GM21423 (cell line): ENCODE measurements around the gene CDC42BPA.
"Not testable (repeated sequence)": the region's sequence is repeated elsewhere in the genome, so short reads cannot be mapped to it uniquely, and the experiment has no call there.

Experiments
- ATAC-seq: cut with Tn5 transposase; IDR thresholded peaks from one replicate; pipeline ENCODE4 v1.9.1; 2021; ENCODE audit warnings: mild to moderate bottlenecking, moderate library complexity; ENCODE audit not compliant: unreplicated experiment

CDC42BPA gene

GRCh38 chr1:226973371-226973897, 344.9 kb downstream of the CDC42BPA start:
- ATAC-seq: no peak

GRCh38 chr1:226972931-226973330, 345.4 kb downstream of the CDC42BPA start:
- ATAC-seq: no peak

GRCh38 chr1:226971765-226972164, 346.5 kb downstream of the CDC42BPA start:
- no peak for ATAC-seq

GRCh38 chr1:226967665-226968064, 350.6 kb downstream of the CDC42BPA start:
- no peak for ATAC-seq

GRCh38 chr1:226966683-226967082, 351.6 kb downstream of the CDC42BPA start:
- no peak for ATAC-seq

- ATAC-seq: no peak
Measured at GRCh38 chr1:226965581-226966440, 352.5 kb downstream of the CDC42BPA start.

GRCh38 chr1:226964611-226965486, 353.4 kb downstream of the CDC42BPA start:
- no peak for ATAC-seq

- ATAC-seq: no peak
Measured at GRCh38 chr1:226964068-226964425, 354.2 kb downstream of the CDC42BPA start.

- no peak for ATAC-seq
Measured at GRCh38 chr1:226962421-226963391, 355.6 kb downstream of the CDC42BPA start.

- ATAC-seq: no peak
Measured at GRCh38 chr1:226960944-226961765, 357.1 kb downstream of the CDC42BPA start.

GRCh38 chr1:226960256-226960655, 358.0 kb downstream of the CDC42BPA start:
- no peak for ATAC-seq

- no peak for ATAC-seq
Measured at GRCh38 chr1:226958300-226958699, 360.0 kb downstream of the CDC42BPA start.

- ATAC-seq: no peak
Measured at GRCh38 chr1:226957714-226958113, 360.6 kb downstream of the CDC42BPA start.

- no peak for ATAC-seq
Measured at GRCh38 chr1:226956942-226957713, 361.2 kb downstream of the CDC42BPA start.

GRCh38 chr1:226955857-226956256, 362.4 kb downstream of the CDC42BPA start:
- ATAC-seq: not testable (repeated sequence)

- no peak for ATAC-seq
Measured at GRCh38 chr1:226954777-226955176, 363.5 kb downstream of the CDC42BPA start.

GRCh38 chr1:226954337-226954736, 364.0 kb downstream of the CDC42BPA start:
- ATAC-seq: no peak

GRCh38 chr1:226953175-226953800, 365.0 kb downstream of the CDC42BPA start:
- ATAC-seq: no peak

- ATAC-seq: no peak
Measured at GRCh38 chr1:226952118-226952441, 366.2 kb downstream of the CDC42BPA start.
